Right lobe of liver (tissue), 6 donors: ENCODE measurements around the gene CHRDL1. TPM values are rescaled to one million over a fixed set of nuclear protein-coding genes. Genes with fewer than 3 reads are reported as not detected.

ENCODE experiments used
- ATAC-seq, 4 donors: fragments of 200-7000 bp; cut with Tn5 transposase; one replicate each; pipeline ENCODE4 v1.9.1; 2020; ENCODE audit warnings: mild to moderate bottlenecking in 4 of 4, moderate library complexity in 4 of 4
- DNase-seq, 3 donors: peaks; one replicate each; pipeline ENCODE4 v3.0.0-alpha.2; 2020
- H3K27ac ChIP-seq, 3 donors: fragments of 200-600 bp; one replicate each; pipeline ENCODE4 v1.8.0; 2022
- H3K27me3 ChIP-seq, 2 donors: fragments of 200-600 bp; one replicate each; pipeline ENCODE4 v1.8.0; 2022
- H3K36me3 ChIP-seq, 4 donors: fragments of 200-600 bp; sonication (generic) in 1 of 4; one replicate each; pipeline versions ENCODE4 v1.5.1 to v1.8.0; 2017 to 2022; ENCODE audit warnings: control low read depth in 1 of 4
- H3K4me1 ChIP-seq, 4 donors: fragments of 200-600 bp; sonication (generic) in 1 of 4; one replicate each; pipeline versions ENCODE4 v1.5.1 to v1.8.0; 2017 to 2022; ENCODE audit warnings: control low read depth in 1 of 4
- H3K4me3 ChIP-seq, 3 donors: fragments of 200-600 bp; one replicate each; pipeline ENCODE4 v1.8.0; 2022
- H3K9me3 ChIP-seq, 4 donors: fragments of 200-600 bp; sonication (generic) in 1 of 4; one replicate each; pipeline versions ENCODE4 v1.5.1 to v1.8.0; 2017 to 2022; ENCODE audit warnings: control low read depth in 1 of 4
- CTCF ChIP-seq, 4 donors: fragments of 200-600 bp in 3 of 4; fragments of 450-650 bp in 1 of 4; IDR thresholded peaks; one replicate each; pipeline versions ENCODE4 v1.5.1 to v1.8.0; 2016 to 2022; ENCODE audit warnings: antibody characterized with exemption in 4 of 4, mild to moderate bottlenecking in 2 of 4
- POLR2A ChIP-seq: fragments of 450-650 bp; IDR thresholded peaks from one replicate; pipeline ENCODE4 v1.6.1; 2017; ENCODE audit warnings: antibody characterized with exemption, mild to moderate bottlenecking
- WGBS: methylation state at CpG from one replicate; pipeline ENCODE4 v1.1.6; 2018; ENCODE audit warnings: low coverage, low lambda C conversion rate; ENCODE audit not compliant: insufficient coverage; ENCODE audit errors: missing lambda C conversion rate; 5-methylcytosine and 5-hydroxymethylcytosine counted together
- intact Hi-C, 2 donors: fragments of 100-400 bp; cut with DNase I; formaldehyde crosslinking; loops; one replicate each; pipeline versions ENCODE4 v1.11.2 to v1.14.1; 2022
- total RNA-seq, 6 experiments: library from RNA; depleted of rRNA in 2 of 6; stranded (reverse); fragments of >200 nt in 2 of 6; fragmentation: NEBNext Ultra II Directional in 3 of 6; extraction: Animal tissue kit (Norgen Biotek cat#: 25700) in 3 of 6; gene quantifications; one replicate each; pipeline versions ENCODE4 v1.1.0 to v1.2.4, GENCODE V29; 2016 to 2023
- donor health status: DM: no; HTN: yes; CAD: no.
- donor health status: DM: no; HTN: no; CAD: no.
- donor health status: DM: no; HTN: no; CAD: no.
- donor health status: DM: no; HTN: yes; CAD: no.
- donor health status: DM: no; HTN: yes; CAD: no.

Gene CHRDL1
- total RNA-seq, 6 experiments from 2014 or later = 0.05 to 0.56 (median 0.21) TPM

- no peaks in the 10 kb centered on the region for H3K27me3 ChIP-seq
- DNase-seq (no peak), ATAC-seq (no peak)
- H3K36me3 ChIP-seq = no peaks in the 10 kb centered on the region
- H3K4me1 ChIP-seq = no peaks in the 10 kb centered on the region
- H3K4me3 ChIP-seq = no peak overlapping the region
- TF ChIP-seq CTCF (IDR thresholded peaks at IDR 0.05) = no peak
- TF ChIP-seq POLR2A = no peak
- WGBS = 63% methylated on average over 1 of the region's 1 CpG
- intact Hi-C loops = no loop called here
- no peaks in the 10 kb centered on the region for H3K9me3 ChIP-seq
- H3K27ac ChIP-seq = no peak overlapping the region
These were observed 104.2 kb downstream of the CHRDL1 start for GRCh38 chrX:110691446-110691845.

DNA sequence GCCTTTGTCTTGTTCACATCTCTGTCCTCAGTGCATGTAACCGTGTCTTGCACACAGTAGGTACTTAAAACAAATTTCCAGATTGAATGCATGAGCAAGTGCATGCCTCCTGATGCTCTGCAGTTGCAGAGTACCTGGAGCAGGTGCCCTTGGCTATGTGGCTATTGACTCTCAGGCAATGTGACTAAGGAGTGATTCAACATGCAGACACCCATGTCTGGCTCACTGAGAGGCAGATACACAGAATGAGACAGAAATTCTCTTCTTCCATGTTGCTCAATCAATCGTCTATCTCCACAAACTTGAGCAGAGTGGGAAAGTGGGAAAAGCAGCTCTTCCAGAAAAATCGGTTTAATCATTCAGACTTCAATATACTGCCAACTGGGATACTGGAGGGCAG, 111.0 kb downstream of the CHRDL1 start:
- TF ChIP-seq CTCF (IDR thresholded peaks at IDR 0.05) (no peak), POLR2A (no peak)
- 38% methylated on average over 3 of the region's 3 CpGs for WGBS

DNA sequence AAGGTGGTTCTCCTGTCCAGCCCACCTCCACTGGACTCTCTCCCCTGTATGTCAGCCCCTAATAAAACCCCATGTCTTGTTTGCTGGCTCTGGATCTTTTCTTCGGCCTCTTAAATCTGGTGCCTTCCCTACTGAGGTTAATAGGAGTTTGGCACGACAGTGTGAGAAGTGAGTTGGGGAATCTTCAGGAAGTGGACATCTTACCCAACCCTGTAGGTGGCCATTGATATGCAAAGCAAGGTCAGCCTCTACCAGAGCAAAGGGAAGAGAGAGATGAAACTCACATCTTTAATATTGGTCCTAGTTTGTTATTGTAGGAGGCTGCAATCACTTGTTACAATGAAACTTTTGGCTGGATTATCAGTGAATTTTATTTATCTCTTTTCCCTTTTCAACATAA, 111.7 kb downstream of the CHRDL1 start:
- no peak overlapping the region for H3K4me3 ChIP-seq
- no peaks in the 10 kb centered on the region for H3K4me1 ChIP-seq
- TF ChIP-seq CTCF (IDR thresholded peaks at IDR 0.05) = no peak
- no peak for TF ChIP-seq POLR2A
- DNase-seq (no peak), ATAC-seq (no peak)
- H3K27ac ChIP-seq = no peak overlapping the region
- peaks cover 0 to 7% of the 10 kb centered on the region in 2 donors for H3K27me3 ChIP-seq
- 71% methylated on average over 2 of the region's 2 CpGs for WGBS
- intact Hi-C loops = no loop called here
- no peaks in the 10 kb centered on the region for H3K9me3 ChIP-seq
- no peaks in the 10 kb centered on the region for H3K36me3 ChIP-seq

More for the DNA sequence above, 111.0 kb downstream of the CHRDL1 start:
- Histone ChIP-seq H3K27me3 (peaks cover 0 to 7% of the 10 kb centered on the region in 2 donors), H3K27ac (no peak overlapping the region), H3K9me3 (no peaks in the 10 kb centered on the region), H3K36me3 (no peaks in the 10 kb centered on the region), H3K4me1 (no peaks in the 10 kb centered on the region), H3K4me3 (no peak overlapping the region)
- DNase-seq (no peak), ATAC-seq (no peak)
- intact Hi-C loops = no loop called here

DNA sequence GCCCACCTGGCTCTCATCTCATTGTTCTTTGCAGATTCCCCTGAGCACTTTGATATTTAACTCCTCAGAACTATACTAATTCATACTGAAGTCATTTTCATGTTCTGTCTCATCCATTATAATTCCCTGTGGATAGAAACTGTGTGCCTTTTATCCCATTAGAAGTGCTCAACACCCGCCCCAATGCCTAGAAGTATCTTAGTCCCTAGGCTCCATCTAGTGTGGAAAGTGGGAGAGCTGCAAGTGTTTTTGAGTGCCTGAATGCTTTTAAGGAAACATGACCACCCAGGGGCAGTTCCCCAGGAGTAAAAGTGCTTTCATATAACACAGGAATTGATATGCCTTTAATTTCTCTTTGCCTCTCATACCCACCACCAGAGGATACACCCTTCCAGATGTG, 117.0 kb downstream of the CHRDL1 start:
- DNase-seq (no peak), ATAC-seq (no peak)
- Histone ChIP-seq H3K4me3 (no peak overlapping the region), H3K9me3 (no peaks in the 10 kb centered on the region), H3K36me3 (no peaks in the 10 kb centered on the region), H3K27me3 (no peaks in the 10 kb centered on the region), H3K4me1 (no peaks in the 10 kb centered on the region), H3K27ac (no peak overlapping the region)
- 22% methylated on average over 1 of the region's 1 CpG for WGBS
- TF ChIP-seq CTCF (IDR thresholded peaks at IDR 0.05) = no peak
- no peak for TF ChIP-seq POLR2A
- intact Hi-C loops = no loop called here

GRCh38 chrX:110675886-110676285, 119.7 kb downstream of the CHRDL1 start:
- ATAC-seq = no peak
- TF ChIP-seq POLR2A = no peak
- TF ChIP-seq CTCF (IDR thresholded peaks at IDR 0.05) = no peak
- H3K27me3 ChIP-seq = no peaks in the 10 kb centered on the region
- no peaks in the 10 kb centered on the region for H3K4me1 ChIP-seq
- WGBS = 60% methylated on average over 1 of the region's 1 CpG
- H3K36me3 ChIP-seq = no peaks in the 10 kb centered on the region
- no peaks in the 10 kb centered on the region for H3K9me3 ChIP-seq
- H3K27ac ChIP-seq = no peak overlapping the region
- no peak for DNase-seq
- intact Hi-C loops = no loop called here
- no peak overlapping the region for H3K4me3 ChIP-seq
